Liver (tissue), 9 donors: Measurements from ENCODE around the gene PUSL1. TPM values are rescaled to one million over a fixed set of nuclear protein-coding genes. Genes with fewer than 3 reads are reported as not detected.

Experiments
- DNase-seq: peaks from one replicate; pipeline ENCODE4 v3.0.0-alpha.2; 2017; ENCODE audit warnings: low spot score
- H3K27ac ChIP-seq, 2 donors: one replicate each; pipeline ENCODE4 v1.7.0; 2013; ENCODE audit warnings: inconsistent platforms in 2 of 2, low read length in 2 of 2, control low read depth in 1 of 2, low read depth in 1 of 2, mild to moderate bottlenecking in 1 of 2
- H3K27me3 ChIP-seq, 4 donors: one replicate each; pipeline versions ENCODE4 v1.6.1 to v1.7.0; 2013; ENCODE audit warnings: low read length in 3 of 4, inconsistent platforms in 1 of 4, mild to moderate bottlenecking in 1 of 4, moderate library complexity in 1 of 4; ENCODE audit not compliant: control insufficient read depth in 4 of 4, insufficient read depth in 4 of 4
- H3K36me3 ChIP-seq, 4 donors: one replicate each; pipeline versions ENCODE4 v1.6.1 to v1.7.0; 2013; ENCODE audit warnings: low read length in 3 of 4, mild to moderate bottlenecking in 3 of 4, low read depth in 1 of 4, moderate library complexity in 1 of 4; ENCODE audit not compliant: control insufficient read depth in 4 of 4, insufficient read depth in 3 of 4
- H3K4me1 ChIP-seq, 4 donors: one replicate each; pipeline versions ENCODE4 v1.6.1 to v1.7.0; 2013; ENCODE audit warnings: low read length in 3 of 4, mild to moderate bottlenecking in 3 of 4, moderate library complexity in 1 of 4; ENCODE audit not compliant: control insufficient read depth in 4 of 4, insufficient read depth in 4 of 4
- H3K4me3 ChIP-seq, 3 donors: one replicate each; pipeline versions ENCODE4 v1.6.1 to v1.7.0; 2013; ENCODE audit warnings: low read length in 3 of 3, control low read depth in 1 of 3, low read depth in 1 of 3, mild to moderate bottlenecking in 1 of 3
- H3K9ac ChIP-seq, 2 donors: one replicate each; pipeline ENCODE4 v1.7.0; 2013; ENCODE audit warnings: low read length in 2 of 2, mild to moderate bottlenecking in 2 of 2, moderate library complexity in 2 of 2, control low read depth in 1 of 2, low read depth in 1 of 2
- H3K9me3 ChIP-seq, 4 donors: one replicate each; pipeline versions ENCODE4 v1.6.1 to v1.7.0; 2013; ENCODE audit warnings: low read length in 3 of 4; ENCODE audit not compliant: control insufficient read depth in 4 of 4
- ATF3 ChIP-seq: IDR thresholded peaks from 2 replicates; pipeline ENCODE4 v1.6.1; 2016; ENCODE audit warnings: antibody characterized with exemption
- CTCF ChIP-seq: fragments of 150-350 bp; IDR thresholded peaks from 2 replicates; pipeline ENCODE4 v1.5.1; 2017; ENCODE audit warnings: improper control_type of control experiment, low read depth, low read length; ENCODE audit not compliant: missing input control
- EGR1 ChIP-seq, 2 donors: IDR thresholded peaks; 2 replicates each; pipeline ENCODE4 v1.6.1; 2016 to 2018; ENCODE audit warnings: antibody characterized with exemption in 2 of 2, low read depth in 2 of 2
- FOXA1 ChIP-seq: IDR thresholded peaks from 2 replicates; pipeline ENCODE4 v1.6.1; 2016; ENCODE audit warnings: antibody characterized with exemption
- FOXA2 ChIP-seq: IDR thresholded peaks from 2 replicates; pipeline ENCODE4 v1.6.1; 2016; ENCODE audit warnings: antibody characterized with exemption
- GABPA ChIP-seq, 2 donors: IDR thresholded peaks in 1 of 2; conservative IDR thresholded peaks in 1 of 2; 2 replicates each; pipeline ENCODE4 v1.6.1; 2016; ENCODE audit warnings: antibody characterized with exemption in 2 of 2, mild to moderate bottlenecking in 1 of 2, moderate library complexity in 1 of 2
- HNF4A ChIP-seq, 2 donors: conservative IDR thresholded peaks; 2 replicates each; pipeline ENCODE4 v1.6.1; 2016; ENCODE audit warnings: antibody characterized with exemption in 2 of 2, mild to moderate bottlenecking in 2 of 2
- HNF4G ChIP-seq: IDR thresholded peaks from 2 replicates; pipeline ENCODE4 v1.6.1; 2016; ENCODE audit warnings: antibody characterized with exemption
- JUND ChIP-seq, 2 donors: IDR thresholded peaks; 2 replicates each; pipeline ENCODE4 v1.6.1; 2016; ENCODE audit warnings: antibody characterized with exemption in 2 of 2
- NR2F2 ChIP-seq: IDR thresholded peaks from 2 replicates; pipeline ENCODE4 v1.6.1; 2016; ENCODE audit warnings: antibody characterized with exemption
- REST ChIP-seq: IDR thresholded peaks from 2 replicates; pipeline ENCODE4 v1.6.1; 2016; ENCODE audit warnings: antibody characterized with exemption, mild to moderate bottlenecking
- RXRA ChIP-seq, 2 donors: IDR thresholded peaks; 2 replicates each; pipeline ENCODE4 v1.6.1; 2017 to 2018; ENCODE audit warnings: antibody characterized with exemption in 2 of 2, mild to moderate bottlenecking in 1 of 2
- SP1 ChIP-seq: IDR thresholded peaks from 2 replicates; pipeline ENCODE4 v1.6.1; 2018; ENCODE audit warnings: antibody characterized with exemption, mild to moderate bottlenecking
- TAF1 ChIP-seq: conservative IDR thresholded peaks from 2 replicates; pipeline ENCODE4 v1.6.1; 2016; ENCODE audit warnings: antibody characterized with exemption, mild to moderate bottlenecking
- YY1 ChIP-seq: IDR thresholded peaks from 2 replicates; pipeline ENCODE4 v1.6.1; 2016; ENCODE audit warnings: antibody characterized with exemption, mild to moderate bottlenecking
- ZBTB33 ChIP-seq: IDR thresholded peaks from 2 replicates; pipeline ENCODE4 v1.6.1; 2016; ENCODE audit warnings: antibody characterized with exemption
- WGBS: extraction: QIAGEN DNeasy Blood & Tissue Kit; methylation state at CpG from one replicate; pipeline ENCODE4 v1.1.7; 2013; 5-methylcytosine and 5-hydroxymethylcytosine counted together
- polyA plus RNA-seq, 2 donors: library from polyadenylated mRNA; stranded (reverse) in 1 of 2; unstranded in 1 of 2; fragments of 200-250 nt in 1 of 2; fragments of >200 nt in 1 of 2; fragmentation: Nextera tagmentation in 1 of 2; extraction: Ambion mirVana in 1 of 2; gene quantifications; one replicate each; pipeline versions ENCODE4 v1.2.1 to v1.2.3, GENCODE V29; 2013 to 2015
- total RNA-seq, 2 donors: library from RNA; depleted of rRNA; stranded (reverse); fragments of >200 nt; gene quantifications; one replicate each; pipeline ENCODE4 v1.2.3, GENCODE V29; 2014
- donor health status: healthy.
- donor health status: healthy.
- donor health status: healthy.
- donor health status: healthy.
- donor health status: healthy.

Gene PUSL1
- total and polyA plus RNA-seq, 4 donors, result 9.3 to 14.9 (median 10.3) TPM

GRCh38 chr1:1295154-1295923 is 13.1 kb upstream of the PUSL1 start:
- H3K9ac ChIP-seq, result no peak overlapping the region
- H3K4me3 ChIP-seq, result no peak overlapping the region
- H3K4me1 ChIP-seq, result peaks cover 0 to 11% (median 6%) of the 10 kb centered on the region in 4 donors
- H3K27ac ChIP-seq, result no peak overlapping the region
- H3K9me3 ChIP-seq, result no peaks in the 10 kb centered on the region
- no peak for TF ChIP-seq RXRA (IDR thresholded peaks at IDR 0.05)
- no peak for TF ChIP-seq HNF4A (conservative IDR thresholded peaks at IDR 0.05)
- TF ChIP-seq JUND (IDR thresholded peaks at IDR 0.05), result no peak
- no peak for TF ChIP-seq FOXA1
- no peak for TF ChIP-seq CTCF
- no peak for TF ChIP-seq YY1
- TF ChIP-seq NR2F2, result no peak
- TF ChIP-seq ZBTB33, result no peak
- no peak for TF ChIP-seq TAF1
- no peak for TF ChIP-seq GABPA (IDR thresholded peaks at IDR 0.05 in 1 of 2, conservative IDR thresholded peaks at IDR 0.05 in 1 of 2)
- TF ChIP-seq FOXA2, result no peak
- no peak for TF ChIP-seq ATF3
- peaks cover 0 to 17% (median 2%) of the 10 kb centered on the region in 4 donors for H3K36me3 ChIP-seq
- no peak for DNase-seq
- H3K27me3 ChIP-seq, result no peaks in the 10 kb centered on the region
- WGBS, result 97% methylated on average over 35 of the region's 35 CpGs

GRCh38 chr1:1296070-1297061 is 12.0 kb upstream of the PUSL1 start:
- Histone ChIP-seq H3K36me3 (peaks cover 0 to 17% (median 2%) of the 10 kb centered on the region in 4 donors), H3K9me3 (no peaks in the 10 kb centered on the region)
- WGBS, result 96% methylated on average over 62 of the region's 62 CpGs
- TF ChIP-seq HNF4G, result no peak
- TF ChIP-seq EGR1 (IDR thresholded peaks at IDR 0.05; ENCODE audit: low read depth in 2 of 2), result no peak
- TF ChIP-seq RXRA (IDR thresholded peaks at IDR 0.05), result no peak
- TF ChIP-seq REST, result no peak
- TF ChIP-seq ATF3, result no peak
- no peak for TF ChIP-seq CTCF
- TF ChIP-seq ZBTB33, result no peak
- TF ChIP-seq FOXA2, result no peak
- no peak for TF ChIP-seq HNF4A (conservative IDR thresholded peaks at IDR 0.05)
- no peak for TF ChIP-seq SP1

More at GRCh38 chr1:1296070-1297061, 12.0 kb upstream of the PUSL1 start:
- H3K4me3 ChIP-seq, result no peak overlapping the region
- peaks cover 0 to 2% (median under 1%) of the 10 kb centered on the region in 4 donors for H3K4me1 ChIP-seq
- H3K9ac ChIP-seq, result no peak overlapping the region
- H3K27ac ChIP-seq, result no peak overlapping the region
- H3K27me3 ChIP-seq, result no peaks in the 10 kb centered on the region
- DNase-seq, result no peak
